ENCODE results near the gene CD302. TPM values are rescaled to one million over a fixed set of nuclear protein-coding genes. Genes with fewer than 3 reads are reported as not detected.

The CD302 gene
- polyA plus RNA-seq, 1 donor (not counting 4 experiments of a cell fraction or from before 2014, with no cell fraction given): 0.20 TPM

GRCh38 chr2:159722580-159722979, 75.4 kb downstream of the CD302 start:
- FAIRE-seq: peak; percentile 36
- peaks cover 100% of the 10 kb centered on the region for H3K79me2 ChIP-seq (ENCODE audit: control insufficient read depth, insufficient read depth, low read length)
- no peaks in the 10 kb centered on the region for H3K9me3 ChIP-seq (ENCODE audit: control insufficient read depth, low read depth, low read length)
- peaks cover 14 to 21% of the 10 kb centered on the region in 2 experiments for H3K36me3 ChIP-seq (ENCODE audit: control insufficient read depth in 2 of 2, extremely low read depth in 1 of 2, insufficient read depth in 2 of 2, low read length in 2 of 2)
- no peaks in the 10 kb centered on the region for H3K4me1 ChIP-seq (ENCODE audit: control insufficient read depth, extremely low read depth, insufficient read depth, low read length)
- H3K27me3 ChIP-seq (ENCODE audit: control insufficient read depth, extremely low read depth, insufficient read depth, low read length): no peaks in the 10 kb centered on the region
- H3K27ac ChIP-seq (ENCODE audit: control insufficient read depth, insufficient read depth, low read length): no peak overlapping the region
- peaks cover 3% of the 10 kb centered on the region for H3K9me1 ChIP-seq (ENCODE audit: control insufficient read depth, extremely low read depth, insufficient read depth, low read length)
- H3K4me3 ChIP-seq (ENCODE audit: control insufficient read depth in 2 of 3, extremely low read depth in 1 of 3, insufficient read depth in 2 of 3, low read depth in 1 of 3, low read length in 3 of 3): no peak overlapping the region
- dilution Hi-C loops (cut with MboI; ENCODE audit: extremely low pct_ligation_motif_present, low sequenced_read_pairs): loop anchor here (25.0 kb wide), 1 partner anchor 110 kb away; the partner anchor contains the start of gene BAZ2B
- no peak for DNase-seq (ENCODE audit: low read depth, low spot score)
- TF ChIP-seq CTCF (optimal IDR thresholded peaks at IDR 0.05 in 1 of 3, IDR thresholded peaks at IDR 0.05 in 1 of 3, conservative IDR thresholded peaks at IDR 0.05 in 1 of 3; ENCODE audit: extremely low read depth in 1 of 3, insufficient read depth in 2 of 3, low read length in 3 of 3) (no peak), EZH2 (IDR thresholded peaks at IDR 0.05; ENCODE audit: low read length) (no peak)
- H2AFZ ChIP-seq (ENCODE audit: control insufficient read depth, low read length): no peak overlapping the region
- H3K4me2 ChIP-seq (ENCODE audit: control insufficient read depth, extremely low read depth, insufficient read depth, low read depth, low read length): no peak overlapping the region
- H4K20me1 ChIP-seq (ENCODE audit: control insufficient read depth, extremely low read depth, insufficient read depth, low read length): peaks cover 61% of the 10 kb centered on the region
- no peak overlapping the region for H3K9ac ChIP-seq (ENCODE audit: control insufficient read depth, extremely low read depth, insufficient read depth, low read length)

GRCh38 chr2:159720676-159721075, 77.3 kb downstream of the CD302 start:
- Histone ChIP-seq H3K27ac (ENCODE audit: control insufficient read depth, insufficient read depth, low read length) (no peak overlapping the region), H3K9ac (ENCODE audit: control insufficient read depth, extremely low read depth, insufficient read depth, low read length) (no peak overlapping the region), H2AFZ (ENCODE audit: control insufficient read depth, low read length) (no peak overlapping the region), H3K9me1 (ENCODE audit: control insufficient read depth, extremely low read depth, insufficient read depth, low read length) (no peaks in the 10 kb centered on the region), H3K79me2 (ENCODE audit: control insufficient read depth, insufficient read depth, low read length) (peaks cover 100% of the 10 kb centered on the region), H3K4me2 (ENCODE audit: control insufficient read depth, extremely low read depth, insufficient read depth, low read depth, low read length) (no peak overlapping the region), H3K36me3 (ENCODE audit: control insufficient read depth in 2 of 2, extremely low read depth in 1 of 2, insufficient read depth in 2 of 2, low read length in 2 of 2) (peaks cover 14 to 29% of the 10 kb centered on the region in 2 experiments), H4K20me1 (ENCODE audit: control insufficient read depth, extremely low read depth, insufficient read depth, low read length) (peaks cover 56% of the 10 kb centered on the region), H3K9me3 (ENCODE audit: control insufficient read depth, low read depth, low read length) (no peaks in the 10 kb centered on the region), H3K27me3 (ENCODE audit: control insufficient read depth, extremely low read depth, insufficient read depth, low read length) (no peaks in the 10 kb centered on the region), H3K4me1 (ENCODE audit: control insufficient read depth, extremely low read depth, insufficient read depth, low read length) (peaks cover 8% of the 10 kb centered on the region), H3K4me3 (ENCODE audit: control insufficient read depth in 2 of 3, extremely low read depth in 1 of 3, insufficient read depth in 2 of 3, low read depth in 1 of 3, low read length in 3 of 3) (no peak overlapping the region)
- dilution Hi-C loops (cut with MboI; ENCODE audit: extremely low pct_ligation_motif_present, low sequenced_read_pairs): loop anchor here (25.0 kb wide), 1 partner anchor 108 kb away; the partner anchor contains the start of gene BAZ2B
- TF ChIP-seq CTCF (optimal IDR thresholded peaks at IDR 0.05 in 1 of 3, IDR thresholded peaks at IDR 0.05 in 1 of 3, conservative IDR thresholded peaks at IDR 0.05 in 1 of 3; ENCODE audit: extremely low read depth in 1 of 3, insufficient read depth in 2 of 3, low read length in 3 of 3): no peak
- no peak for TF ChIP-seq EZH2 (IDR thresholded peaks at IDR 0.05; ENCODE audit: low read length)
- FAIRE-seq (no peak), DNase-seq (ENCODE audit: low read depth, low spot score) (no peak)

Other genes with a start within 250 kb of the CD302 start
- 25.1 to 31.3 TPM (median 27.0 TPM) in 3 replicates for gene BAZ2B, start 181.7 kb downstream of the CD302 start, polyA plus RNA-seq
- gene MARCHF7, start 85.7 kb downstream of the CD302 start, polyA plus RNA-seq: 52.0 to 89.4 TPM (median 52.9 TPM) in 3 replicates
- 0.22 to 0.79 TPM (median 0.41 TPM) in 3 replicates for gene LY75, start 106.5 kb upstream of the CD302 start, polyA plus RNA-seq